NOMO-1 treated with DMSO at 0.1 percent for 48 hours (cell line): ENCODE measurements around the gene LNPK.
"Not testable (repeated sequence)": the region's sequence is repeated elsewhere in the genome, so short reads cannot be mapped to it uniquely, and the experiment has no call there.

Source experiments
- DNase-seq: peaks from one replicate; lab custom pipeline; 2025; ENCODE audit not compliant: unreplicated experiment; lab: John Stamatoyannopoulos, UW

The LNPK gene

DNA sequence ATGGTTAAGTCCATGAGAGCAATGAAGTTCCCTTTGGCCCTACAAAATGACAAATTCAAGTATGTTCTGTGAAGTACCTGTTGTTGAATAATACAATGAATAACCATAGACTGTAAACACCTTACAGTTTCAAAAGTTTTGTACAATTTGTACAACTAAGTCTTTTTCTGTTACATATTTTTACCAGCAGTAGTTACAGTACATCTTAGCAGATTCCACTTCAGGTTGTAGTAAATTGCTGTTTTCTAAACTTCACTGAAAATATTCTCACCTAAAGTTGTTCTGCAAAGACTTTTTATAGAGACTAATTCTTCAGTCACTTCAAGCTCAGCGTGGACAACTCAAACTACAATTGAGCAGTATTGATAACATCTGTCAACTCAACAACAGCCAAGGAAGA, 28.7 kb downstream of the LNPK start:
- DNase-seq: no peak

DNA sequence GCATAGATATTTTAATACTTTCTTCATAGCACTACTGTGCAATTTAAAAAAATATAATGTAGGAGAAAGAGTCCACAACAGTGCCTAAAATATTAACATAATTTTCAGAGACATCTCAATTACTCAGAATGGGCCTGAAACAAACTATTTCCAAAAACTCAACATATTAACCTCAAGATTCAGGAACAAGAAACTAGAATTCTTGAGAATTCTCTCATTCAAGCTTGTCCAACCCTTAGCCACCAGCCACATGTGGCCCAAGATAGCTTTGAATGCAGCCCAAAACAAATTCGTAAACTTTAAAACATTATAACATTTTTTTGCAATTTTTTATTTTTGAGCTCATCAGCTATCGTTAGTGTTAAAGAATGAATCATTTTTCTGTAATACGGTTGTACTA, 35.2 kb downstream of the LNPK start:
- DNase-seq: no peak

DNA sequence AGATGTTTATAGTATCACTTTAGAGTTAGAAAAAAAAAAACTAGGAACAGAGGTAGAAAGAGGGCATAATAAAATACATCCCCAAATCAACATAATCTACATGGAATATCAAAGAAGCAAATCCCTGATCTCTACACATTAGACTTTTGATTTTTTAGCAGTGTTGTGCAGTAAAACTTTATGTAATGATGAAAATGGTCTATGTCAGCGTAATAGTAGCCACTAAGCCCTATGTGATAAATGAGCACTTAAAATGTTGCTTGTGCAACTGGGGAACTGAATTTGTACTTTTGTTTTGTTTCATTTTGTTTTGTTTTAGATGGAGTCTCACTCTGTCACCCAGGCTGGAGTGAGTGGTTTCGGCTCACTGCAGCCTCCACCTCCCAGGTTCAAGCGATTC, 36.3 kb downstream of the LNPK start:
- DNase-seq: no peak

DNA sequence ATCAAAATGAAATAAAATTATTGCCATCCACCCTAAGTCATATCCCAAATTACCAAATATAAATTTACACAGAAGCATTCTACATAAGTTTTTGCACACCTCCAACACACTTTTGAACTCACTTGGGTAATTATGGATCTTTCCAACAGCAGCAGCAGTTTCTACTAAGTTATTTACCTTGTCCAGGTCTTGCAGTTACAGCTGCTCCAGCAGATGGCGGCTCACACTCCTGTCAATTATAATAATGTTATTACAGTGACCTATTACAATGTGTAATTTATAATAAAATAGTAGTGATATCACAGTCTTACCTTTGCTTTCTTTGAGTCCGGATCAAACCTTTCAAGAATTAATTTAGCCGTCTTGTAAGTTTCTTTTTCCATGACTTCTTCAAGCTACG, 37.9 kb downstream of the LNPK start:
- DNase-seq: no peak

DNA sequence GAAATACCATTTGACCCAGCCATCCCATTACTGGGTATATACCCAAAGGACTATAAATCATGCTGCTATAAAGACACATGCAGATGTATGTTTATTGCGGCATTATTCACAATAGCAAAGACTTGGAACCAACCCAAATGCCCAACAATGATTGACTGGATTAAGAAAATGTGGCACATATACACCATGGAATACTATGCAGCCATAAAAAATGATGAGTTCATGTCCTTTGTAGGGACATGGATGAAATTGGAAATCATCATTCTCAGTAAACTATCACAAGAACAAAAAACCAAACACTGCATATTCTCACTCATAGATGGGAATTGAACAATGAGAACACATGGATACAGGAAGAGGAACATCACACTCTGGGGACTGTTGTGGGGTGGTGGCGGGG, 38.9 kb downstream of the LNPK start:
- DNase-seq: not testable (repeated sequence)

DNA sequence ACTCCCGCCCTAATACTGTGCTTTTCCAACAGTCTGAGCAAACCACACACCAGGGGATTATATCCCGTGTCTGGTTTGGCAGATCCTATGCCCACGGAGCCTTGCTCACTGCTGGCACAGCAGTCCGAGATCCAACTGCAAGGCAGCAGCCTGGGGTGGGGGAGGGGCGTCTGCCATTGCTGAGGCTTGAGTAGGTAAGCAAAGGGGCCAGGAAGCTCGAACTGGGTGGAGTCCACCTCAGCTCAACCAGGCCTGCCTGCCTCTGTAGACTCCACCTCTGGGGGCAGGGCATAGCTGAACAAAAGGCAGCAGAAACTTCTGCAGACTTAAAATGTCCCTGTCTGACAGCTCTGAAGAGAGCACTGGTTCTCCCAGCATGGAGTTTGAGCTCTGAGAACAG, 44.2 kb downstream of the LNPK start:
- no peak for DNase-seq

DNA sequence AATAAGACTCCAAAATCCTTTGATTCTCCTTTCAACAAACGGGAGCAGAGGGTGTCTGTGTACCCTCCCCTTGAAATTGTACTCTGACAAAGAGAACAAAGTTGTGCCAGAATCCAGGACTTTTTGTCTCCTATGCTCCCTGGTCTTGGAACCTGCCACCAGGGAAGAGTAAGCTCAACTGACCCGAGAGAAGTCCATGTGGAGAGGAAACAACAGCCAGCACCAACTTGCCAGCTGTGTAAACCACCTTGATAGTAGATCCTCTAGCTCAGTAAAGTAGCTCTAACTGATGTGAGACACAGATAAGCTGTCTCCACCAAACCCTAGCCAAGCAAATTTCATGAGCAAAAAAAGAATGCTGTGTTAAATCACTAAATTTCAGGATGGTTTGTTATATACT, 46.9 kb downstream of the LNPK start:
- no peak for DNase-seq

DNA sequence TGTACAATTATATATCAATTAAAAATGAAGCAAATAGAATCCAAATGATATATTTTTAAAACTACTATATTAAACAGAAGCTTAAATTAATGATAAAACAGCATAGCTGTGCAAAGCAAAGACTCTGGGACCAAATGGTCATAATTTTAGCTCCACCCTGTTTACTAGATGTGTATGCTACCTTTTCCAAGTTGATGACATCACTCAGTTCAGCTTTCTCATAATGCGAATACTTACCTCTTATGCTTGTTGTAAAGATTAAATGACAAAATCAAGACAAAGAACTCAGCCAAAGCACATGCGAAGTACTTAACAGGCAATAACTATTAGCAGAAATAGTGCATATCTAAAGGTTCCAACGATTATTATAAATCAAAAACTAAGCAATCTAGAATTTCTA, 51.6 kb downstream of the LNPK start:
- DNase-seq: no peak

DNA sequence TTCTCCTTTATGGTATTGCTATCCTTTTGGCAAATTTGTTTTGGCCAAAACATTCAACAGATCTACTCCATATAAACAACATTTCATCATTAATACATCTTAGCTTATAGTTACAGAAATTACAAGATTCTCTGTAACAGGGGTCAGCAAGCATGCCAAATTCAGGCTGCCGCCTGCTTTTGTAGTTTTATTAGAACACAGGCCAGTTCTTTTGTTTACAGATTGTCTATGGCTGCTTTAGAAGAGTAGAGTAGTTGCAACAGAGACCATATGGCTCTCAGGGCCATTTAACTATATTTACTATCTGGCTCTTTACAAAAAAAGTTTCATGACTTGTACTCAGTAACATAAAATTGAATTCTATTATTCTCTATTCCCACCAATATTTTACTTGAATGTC, 53.9 kb downstream of the LNPK start:
- DNase-seq: no peak

DNA sequence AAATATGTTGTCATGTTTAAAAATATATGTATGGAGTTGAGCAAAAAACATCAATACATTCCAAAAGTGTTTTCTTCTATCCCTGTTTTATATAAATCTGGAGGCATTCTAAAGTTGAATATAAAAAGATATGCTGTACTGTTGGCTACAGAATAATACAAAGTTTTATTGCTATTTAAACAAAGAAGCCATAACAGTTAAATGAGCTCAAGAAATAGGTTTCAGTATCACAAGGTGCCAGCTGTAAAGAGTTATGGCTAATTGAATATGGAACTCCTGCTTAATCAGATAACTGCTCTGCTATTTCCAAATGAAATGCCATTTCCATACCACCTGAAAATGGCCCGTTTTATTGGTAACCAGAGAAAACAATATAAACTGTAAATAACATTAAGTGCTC, 55.0 kb downstream of the LNPK start:
- DNase-seq: no peak

DNA sequence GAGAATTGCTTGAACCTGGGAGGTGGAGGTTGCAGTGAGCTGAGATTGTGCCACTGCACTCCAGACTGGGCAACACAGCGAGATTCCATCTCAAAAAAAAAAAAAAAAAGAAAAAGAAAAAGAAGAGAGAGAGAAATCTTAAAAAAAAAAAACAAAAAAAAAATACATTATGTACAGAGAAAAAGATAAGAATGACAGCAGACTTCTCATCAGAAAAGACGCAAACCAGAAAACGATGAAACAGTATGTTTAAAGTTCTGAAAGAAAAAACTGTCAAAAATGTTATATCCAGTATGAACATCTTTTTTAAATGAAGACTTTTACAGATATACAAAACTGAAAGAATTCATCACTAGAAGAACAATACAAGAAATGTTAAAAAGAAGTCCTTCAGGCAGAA, 60.4 kb downstream of the LNPK start:
- DNase-seq: no peak

DNA sequence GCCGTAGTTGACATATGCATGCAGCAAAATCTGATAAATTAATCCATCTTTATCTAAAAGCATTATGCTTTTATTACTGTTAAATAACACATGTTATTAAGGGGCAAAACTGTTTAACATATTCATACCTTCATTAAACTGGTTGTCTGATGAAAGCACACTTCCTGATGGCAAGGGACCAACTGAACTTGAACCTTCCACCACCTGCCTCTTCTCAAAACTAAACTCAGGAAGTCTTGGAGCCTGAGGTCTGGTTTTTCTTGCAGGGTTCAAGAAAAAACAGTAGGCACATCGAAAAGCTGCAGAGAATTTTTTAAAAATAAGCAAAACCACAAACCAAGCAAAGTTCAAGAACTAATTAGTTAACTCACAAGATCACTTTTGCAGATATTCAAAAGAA, 64.9 kb downstream of the LNPK start:
- DNase-seq: no peak

DNA sequence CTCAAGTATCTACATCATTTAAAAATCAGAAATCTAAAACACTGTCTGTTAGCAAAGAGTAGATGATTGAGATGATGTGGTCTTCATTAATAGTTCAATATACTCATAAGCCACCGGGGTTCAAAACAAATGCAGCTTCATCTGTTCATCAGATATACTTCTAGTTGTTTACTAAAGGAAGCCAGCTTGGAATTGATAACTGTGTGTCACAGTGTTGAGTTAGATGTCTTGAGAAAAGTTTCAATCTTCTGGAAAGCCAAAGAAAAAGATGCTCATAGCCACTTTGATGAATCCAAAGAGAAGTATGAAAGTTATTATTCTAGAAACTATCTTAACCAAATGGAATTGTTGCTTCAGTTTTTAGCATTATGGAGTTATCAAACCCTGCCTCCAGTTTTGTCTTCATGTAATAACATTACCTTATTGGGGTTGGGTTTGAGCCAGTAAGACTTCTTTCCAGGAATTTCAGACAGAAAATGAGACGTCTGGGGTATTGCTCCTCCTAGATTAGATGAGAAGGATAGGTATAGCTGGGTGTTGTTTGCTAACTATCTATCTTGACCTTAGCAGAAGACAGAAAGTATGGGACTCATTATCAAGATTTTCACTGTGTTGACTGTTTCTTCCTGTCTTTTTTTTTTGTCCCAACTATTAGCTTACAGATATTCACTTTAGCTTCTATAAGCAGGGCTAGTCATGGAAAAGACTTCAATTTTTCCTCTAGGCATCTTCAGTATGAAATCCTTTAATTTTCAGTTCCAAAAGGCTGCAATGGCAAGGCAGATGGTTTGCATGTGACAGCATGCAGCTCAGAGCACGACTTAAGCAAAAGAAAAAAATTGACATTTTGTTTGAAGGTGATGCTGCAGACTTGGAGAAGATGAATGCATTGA, 66.5 kb downstream of the LNPK start:
- no peak for DNase-seq

DNA sequence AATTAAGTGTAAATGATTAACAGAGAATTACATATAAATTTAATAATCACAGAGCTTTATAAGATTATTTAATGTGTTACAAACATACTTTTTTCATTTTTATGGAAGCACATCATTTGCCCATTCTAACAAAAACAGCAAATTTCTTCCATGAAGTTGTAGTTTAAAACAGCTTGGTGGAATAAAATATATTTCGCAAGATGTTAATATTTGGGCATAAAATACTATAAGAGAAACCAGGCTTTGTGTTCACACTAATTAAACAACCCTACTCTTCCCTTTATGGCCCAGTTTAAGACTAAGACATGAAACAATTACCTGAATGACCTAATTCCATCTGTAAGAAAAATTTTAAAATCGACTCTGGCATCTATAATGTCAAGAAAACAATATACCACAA, 69.4 kb downstream of the LNPK start:
- no peak for DNase-seq

DNA sequence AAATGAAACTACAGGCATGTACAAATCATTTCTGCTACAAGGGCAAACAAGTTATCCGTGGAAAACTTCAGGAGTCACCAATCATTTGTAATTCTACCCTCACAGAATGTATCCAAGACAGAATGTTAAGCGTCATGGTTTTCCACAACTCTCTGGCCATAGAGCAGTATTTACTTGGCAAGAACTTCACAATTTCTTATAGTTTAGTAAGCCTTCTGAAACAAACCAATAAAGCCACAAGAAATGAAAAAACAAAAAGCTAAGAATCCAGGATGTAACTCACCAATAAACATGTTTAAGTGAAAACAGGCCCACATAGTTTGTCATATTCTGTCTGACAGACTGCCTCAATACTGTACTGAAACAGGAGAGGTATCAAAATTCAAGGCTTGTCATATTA, 70.3 kb downstream of the LNPK start:
- no peak for DNase-seq

DNA sequence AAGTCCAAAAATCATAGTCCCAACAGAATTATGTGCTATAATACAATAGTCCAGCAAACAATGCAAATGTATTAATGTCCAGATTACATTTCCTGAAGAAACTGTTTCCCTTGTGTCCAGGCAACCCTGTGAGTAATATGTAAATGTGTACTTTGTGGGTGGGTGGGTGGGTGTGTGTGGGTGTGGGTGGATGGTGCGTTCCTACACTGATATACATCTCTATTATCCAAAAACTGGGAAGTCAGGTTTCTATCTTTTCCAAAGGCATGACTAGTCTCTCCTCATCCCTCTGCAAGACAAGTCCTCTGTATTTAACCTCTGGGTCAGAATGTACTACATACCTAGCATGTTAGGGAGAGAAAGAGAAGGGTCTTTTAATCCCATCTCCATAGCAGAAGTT, 71.6 kb downstream of the LNPK start:
- no peak for DNase-seq

DNA sequence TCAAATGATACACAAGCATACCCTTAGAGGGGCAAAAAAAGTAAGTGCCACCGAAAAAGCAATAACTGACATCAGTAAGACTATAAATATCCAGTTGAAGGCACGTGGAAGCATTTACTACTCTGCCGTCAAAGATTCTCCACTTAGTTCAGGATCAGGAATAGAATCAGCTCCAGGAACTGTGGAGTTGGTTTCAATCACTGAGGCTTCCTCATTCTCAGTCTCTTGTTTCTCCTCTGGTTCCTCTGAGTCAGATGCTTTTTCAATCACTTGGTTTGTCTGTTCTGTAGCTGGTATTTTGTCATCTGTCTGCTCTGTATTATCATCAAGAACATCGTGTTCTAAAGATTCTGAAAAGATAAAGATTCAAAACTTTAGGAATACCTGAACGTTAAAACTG, 72.2 kb downstream of the LNPK start:
- DNase-seq: no peak

DNA sequence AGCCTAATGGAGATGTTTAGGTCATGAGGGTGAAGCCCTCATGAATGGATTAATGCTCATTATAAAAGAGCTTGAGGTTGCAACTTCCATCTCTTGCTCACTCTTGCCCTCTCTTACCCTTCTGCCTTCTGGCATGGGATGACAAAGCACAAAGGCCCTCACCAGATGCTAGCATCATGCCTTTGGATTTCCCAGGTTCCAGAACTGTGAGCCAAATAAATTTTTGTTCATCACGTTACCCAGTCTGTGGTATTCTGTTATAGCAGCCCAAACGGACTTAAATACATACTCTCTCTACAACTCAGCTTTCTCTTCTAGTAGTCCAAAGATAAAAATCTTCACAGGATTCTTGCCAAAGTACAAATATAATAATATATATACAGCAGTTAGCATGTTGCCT, 75.8 kb downstream of the LNPK start:
- DNase-seq: no peak

DNA sequence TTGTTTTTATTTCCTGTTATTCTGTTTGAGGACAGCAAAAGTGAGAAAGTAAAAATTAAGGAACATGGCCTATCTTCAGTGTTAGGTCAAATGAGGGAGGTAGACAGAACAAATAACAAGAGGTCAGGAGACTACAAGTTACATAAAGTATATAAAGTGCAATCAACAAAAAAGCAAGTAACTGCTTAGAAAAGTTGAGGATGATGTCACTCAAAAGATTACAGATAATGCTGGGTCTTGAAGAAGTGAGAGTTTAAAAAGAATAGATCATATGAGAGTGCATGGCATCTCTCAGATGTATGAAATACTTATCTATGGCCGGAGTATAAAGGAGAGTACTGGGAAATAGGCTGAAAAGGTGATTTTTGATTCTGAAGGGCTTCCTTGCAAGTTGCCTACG, 79.9 kb downstream of the LNPK start:
- no peak for DNase-seq

DNA sequence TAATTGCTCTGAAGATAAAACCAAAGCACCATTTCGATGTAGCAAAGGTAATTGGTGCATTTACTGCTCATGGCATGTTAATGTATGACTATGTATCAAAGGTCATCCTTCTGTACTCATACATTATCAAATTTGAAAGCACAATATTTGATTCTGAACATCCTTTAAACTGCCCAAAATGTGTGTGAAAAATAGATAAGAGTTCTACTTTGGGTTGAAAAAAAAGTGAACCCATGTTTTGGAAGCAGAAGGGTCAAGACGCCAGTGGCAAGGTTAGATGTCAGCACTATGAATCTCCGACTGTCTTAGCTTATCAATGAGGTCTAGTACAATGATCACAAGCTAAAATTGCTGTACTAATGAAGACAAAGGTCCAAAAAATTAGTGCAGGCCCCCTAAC, 83.1 kb downstream of the LNPK start:
- DNase-seq: no peak

DNA sequence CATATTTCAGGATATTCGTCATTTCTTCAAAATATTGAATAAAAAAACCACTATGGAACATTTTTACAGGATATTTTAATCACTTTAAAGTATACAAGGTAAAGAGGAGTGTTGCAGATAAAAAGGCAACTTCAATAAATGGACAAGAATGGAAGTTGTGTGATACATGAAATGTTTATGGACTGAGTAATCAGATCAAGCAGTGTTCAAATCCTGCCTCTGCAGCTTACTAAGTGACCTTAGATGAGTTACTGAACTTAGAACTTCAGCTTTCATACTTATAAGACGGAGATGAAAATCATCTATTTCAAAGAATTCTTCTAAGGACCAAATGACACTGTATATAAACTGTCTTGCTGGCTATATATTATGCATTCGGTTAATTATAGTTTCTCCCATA, 87.2 kb downstream of the LNPK start:
- DNase-seq: no peak

DNA sequence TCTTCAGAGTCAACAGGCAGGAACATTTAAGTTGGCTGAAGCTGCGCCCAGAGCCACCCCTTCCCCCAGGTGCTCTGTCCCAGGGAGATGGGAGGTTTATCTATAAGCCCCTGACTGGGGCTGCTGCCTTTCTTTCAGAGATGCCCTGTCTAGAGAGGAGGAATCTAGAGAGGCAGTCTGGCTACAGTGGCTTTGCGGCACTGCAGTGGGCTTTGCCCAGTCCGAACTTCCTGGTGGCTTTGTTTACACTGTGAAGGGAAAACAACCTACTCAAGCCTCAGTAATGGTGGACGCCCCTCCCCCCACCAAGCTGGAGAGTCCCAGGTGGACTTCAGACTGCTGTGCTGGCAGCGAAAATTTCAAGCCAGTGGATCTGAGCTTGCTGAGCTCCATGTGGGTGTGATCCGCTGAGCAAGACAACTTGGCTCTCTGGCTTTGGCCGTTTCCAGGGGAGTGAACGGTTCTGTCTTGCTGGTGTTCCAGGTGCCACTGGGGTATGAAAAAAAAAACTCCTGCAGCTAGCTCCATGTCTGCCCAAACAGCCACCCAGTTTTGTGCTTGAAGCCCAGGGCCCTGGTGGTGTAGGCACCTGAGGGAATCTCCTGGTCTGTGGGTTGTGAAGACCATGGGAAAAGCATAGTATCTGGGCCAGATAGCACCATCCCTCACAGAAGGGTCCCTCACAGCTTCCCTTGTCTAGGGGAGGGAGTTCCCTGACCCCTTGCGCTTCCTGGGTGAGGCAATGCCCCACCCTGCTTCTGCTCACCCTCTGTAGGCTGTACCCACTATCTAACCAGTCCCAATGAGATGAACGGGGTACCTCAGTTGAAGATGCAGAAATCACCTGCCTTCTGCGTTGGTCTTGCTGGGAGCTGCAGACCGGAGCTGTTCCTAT, 88.0 kb downstream of the LNPK start:
- DNase-seq: not testable (repeated sequence)
